Uterus (tissue), 2 donors: ENCODE data around the gene GATD1.
"Not testable (repeated sequence)": the region's sequence is repeated elsewhere in the genome, so short reads cannot be mapped to it uniquely, and the experiment has no call there.

Experiments used
- POLR2A ChIP-seq, 2 donors: fragments of 450-650 bp; IDR thresholded peaks; one replicate each; pipeline ENCODE4 v1.6.1; 2016; ENCODE audit warnings: antibody characterized with exemption in 2 of 2, mild to moderate bottlenecking in 1 of 2, moderate library complexity in 1 of 2
- TF ChIP-seq, protein P1 (sequence below), 4 experiments: fragments of 200-600 bp in 2 of 4; fragments of 450-650 bp in 2 of 4; sonication (generic) in 2 of 4; IDR thresholded peaks; one replicate each; pipeline ENCODE4 v1.5.1; 2016 to 2019; ENCODE audit warnings: antibody characterized with exemption in 4 of 4, mild to moderate bottlenecking in 2 of 4, moderate library complexity in 1 of 4

DNA sequence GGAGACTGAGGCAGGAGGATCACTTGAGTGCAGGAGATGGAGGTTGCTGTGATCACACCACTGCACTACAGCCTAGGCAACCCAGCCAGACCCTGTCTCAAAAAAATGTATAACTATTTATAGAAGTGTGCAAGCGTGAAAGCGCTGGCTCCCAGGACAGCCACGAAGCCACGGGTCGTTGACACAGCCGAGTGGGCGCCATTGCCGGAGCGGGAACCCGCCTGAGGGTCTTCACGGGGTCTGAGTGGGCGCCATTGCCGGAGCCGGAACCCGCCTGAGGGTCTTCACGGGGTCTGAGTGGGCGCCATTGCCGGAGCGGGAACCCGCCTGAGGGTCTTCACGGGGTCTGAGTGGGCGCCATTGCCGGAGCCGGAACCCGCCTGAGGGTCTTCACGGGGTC lies 42.7 kb downstream of the GATD1 start:
- TF ChIP-seq, protein P1, sequence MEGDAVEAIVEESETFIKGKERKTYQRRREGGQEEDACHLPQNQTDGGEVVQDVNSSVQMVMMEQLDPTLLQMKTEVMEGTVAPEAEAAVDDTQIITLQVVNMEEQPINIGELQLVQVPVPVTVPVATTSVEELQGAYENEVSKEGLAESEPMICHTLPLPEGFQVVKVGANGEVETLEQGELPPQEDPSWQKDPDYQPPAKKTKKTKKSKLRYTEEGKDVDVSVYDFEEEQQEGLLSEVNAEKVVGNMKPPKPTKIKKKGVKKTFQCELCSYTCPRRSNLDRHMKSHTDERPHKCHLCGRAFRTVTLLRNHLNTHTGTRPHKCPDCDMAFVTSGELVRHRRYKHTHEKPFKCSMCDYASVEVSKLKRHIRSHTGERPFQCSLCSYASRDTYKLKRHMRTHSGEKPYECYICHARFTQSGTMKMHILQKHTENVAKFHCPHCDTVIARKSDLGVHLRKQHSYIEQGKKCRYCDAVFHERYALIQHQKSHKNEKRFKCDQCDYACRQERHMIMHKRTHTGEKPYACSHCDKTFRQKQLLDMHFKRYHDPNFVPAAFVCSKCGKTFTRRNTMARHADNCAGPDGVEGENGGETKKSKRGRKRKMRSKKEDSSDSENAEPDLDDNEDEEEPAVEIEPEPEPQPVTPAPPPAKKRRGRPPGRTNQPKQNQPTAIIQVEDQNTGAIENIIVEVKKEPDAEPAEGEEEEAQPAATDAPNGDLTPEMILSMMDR (IDR thresholded peaks at IDR 0.05): not testable (repeated sequence)
- TF ChIP-seq POLR2A (IDR thresholded peaks at IDR 0.05): not testable (repeated sequence)
